ENCODE data around the gene ALX3.

The ALX3 gene

DNA sequence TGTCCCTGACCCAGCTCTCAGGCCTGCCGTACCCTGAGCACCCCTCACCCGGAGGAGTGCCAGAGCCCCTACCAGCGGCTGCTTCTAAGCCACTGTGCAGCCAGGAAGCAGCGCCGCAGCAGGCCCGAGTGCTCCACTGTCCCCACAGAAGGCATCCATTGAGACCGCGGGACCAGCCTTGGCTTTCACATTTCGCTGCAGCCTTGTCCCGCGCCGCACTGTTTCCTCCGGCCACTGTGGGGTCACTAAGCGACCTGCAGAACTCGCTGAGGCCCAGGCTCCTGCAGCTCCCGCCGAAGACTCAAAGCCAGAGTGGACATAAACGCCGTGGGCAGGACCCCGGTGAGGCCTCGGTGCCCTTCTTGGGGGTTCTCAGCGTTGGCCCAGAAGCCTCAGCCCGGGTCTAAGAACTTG lies 3.0 kb downstream of the ALX3 start:
- in situ Hi-C loops (cut with MboI; ENCODE audit: low sequenced_read_pairs) = no loop called here

DNA sequence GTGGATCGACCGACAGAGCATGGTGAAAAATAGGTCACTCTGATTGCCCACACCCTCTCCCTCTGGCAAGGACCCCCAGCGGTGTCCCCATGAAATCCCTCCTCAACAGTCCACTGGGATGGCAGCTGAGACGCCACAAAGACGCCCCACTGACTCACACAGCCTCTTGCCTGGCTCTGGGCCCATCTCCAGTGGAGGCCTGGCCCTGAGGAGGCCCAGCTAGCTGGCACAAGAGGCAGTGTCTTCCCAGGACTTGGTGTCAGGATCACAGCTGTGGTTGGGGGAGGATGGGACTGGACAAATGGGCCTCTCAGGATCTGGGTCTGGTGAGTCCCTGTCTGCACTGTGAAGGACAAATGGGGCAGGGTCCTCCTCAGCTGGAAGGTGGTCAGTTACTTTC lies 4.6 kb downstream of the ALX3 start:
- in situ Hi-C loops (cut with MboI; ENCODE audit: low sequenced_read_pairs) = no loop called here

DNA sequence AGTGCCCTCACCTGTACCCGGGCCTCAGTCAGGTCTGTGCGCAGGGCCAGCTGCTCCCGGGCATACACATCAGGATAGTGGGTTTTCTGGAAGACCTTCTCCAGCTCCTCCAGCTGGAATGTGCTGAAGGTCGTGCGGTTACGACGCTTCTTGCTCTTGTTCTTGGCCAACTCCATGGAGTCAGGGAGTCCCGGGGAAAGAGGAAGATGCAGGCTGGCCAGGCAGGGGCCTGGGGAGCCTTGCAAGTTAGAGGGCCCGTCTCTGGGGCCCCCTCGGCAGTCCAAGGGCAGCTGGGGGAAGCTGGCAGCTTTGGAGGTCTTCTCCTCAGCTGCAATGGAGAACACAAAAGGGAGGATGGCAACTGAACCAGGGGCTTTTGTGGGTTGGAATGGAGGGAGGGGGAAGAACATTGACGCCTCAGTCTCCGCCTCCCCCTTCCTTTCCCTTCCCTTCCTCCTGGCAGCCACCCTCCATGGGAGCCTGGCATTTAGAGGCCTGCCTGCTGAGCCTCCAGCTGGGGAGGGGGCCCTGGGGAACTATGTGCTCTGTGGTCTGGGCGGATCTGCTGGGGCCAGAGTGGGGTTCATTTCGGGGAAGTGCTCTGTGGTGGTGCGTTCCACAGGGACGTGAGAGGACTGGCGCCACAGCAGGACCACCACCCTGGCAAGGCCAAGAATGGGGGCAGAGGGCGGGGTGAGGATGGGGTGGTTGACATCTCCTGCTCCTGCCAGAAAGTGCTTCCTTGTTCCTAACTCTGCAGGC lies 5.7 kb downstream of the ALX3 start:
- in situ Hi-C loops (cut with MboI; ENCODE audit: low sequenced_read_pairs) = no loop called here

DNA sequence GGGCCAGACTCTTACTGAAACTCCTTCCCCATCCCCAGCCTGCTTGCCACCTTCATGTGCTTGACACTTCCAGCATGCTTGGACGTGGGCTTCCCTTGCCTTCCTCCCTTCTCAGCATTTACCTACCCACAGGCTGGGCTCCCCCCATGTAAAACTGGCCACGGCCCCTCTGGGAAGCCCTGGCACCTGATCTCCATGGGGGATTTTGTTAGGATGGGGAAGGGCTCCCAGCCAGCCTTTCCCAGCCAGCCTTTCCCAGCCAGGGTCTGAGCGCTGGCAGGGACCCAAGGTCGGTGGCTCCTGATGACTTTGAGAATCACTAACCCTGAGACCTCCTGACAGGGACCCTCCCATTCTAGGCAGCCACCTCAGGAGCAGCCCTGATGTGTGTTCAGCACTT lies 6.7 kb downstream of the ALX3 start:
- in situ Hi-C loops (cut with MboI; ENCODE audit: low sequenced_read_pairs) = no loop called here

DNA sequence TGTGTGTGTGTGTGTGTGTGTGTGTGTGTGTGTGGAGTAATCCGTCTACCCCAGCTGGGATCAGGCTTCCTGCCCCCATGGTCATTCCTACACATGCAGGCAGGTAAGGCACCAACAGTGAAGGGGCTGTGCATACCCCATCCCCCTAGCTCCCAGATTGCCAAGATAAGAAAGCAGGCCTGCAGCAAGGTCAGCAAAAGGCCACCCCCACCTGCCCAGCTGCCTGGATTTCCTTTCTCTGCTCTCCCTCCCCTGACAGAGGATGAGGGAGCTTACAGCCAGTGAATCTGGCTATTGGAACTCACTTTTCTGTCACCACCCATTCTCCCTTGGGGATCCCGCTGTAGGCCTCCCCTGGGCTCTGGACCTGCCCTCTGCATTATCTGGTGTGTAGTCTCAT lies 7.9 kb downstream of the ALX3 start:
- in situ Hi-C loops (cut with MboI; ENCODE audit: low sequenced_read_pairs) = no loop called here

DNA sequence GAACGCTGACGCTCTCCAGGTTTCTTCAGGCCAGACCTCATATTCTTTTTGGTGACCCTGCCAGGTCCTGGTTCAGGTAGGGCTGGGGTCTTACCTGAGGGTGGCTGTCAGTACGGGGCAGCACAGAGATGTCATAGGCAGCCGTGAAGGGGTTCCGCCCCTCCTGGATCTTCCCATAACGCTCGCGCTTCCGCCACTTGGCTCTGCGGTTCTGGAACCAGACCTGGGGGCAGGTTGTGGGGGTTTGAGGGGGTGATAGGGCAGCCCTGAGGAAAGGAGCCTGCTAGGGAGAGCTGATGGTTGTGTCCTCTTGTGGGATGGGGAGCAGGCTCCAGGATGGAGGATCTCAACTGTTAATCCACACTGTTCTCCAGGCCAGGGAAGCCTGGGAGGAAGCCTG lies 9.1 kb downstream of the ALX3 start:
- in situ Hi-C loops (cut with MboI; ENCODE audit: low sequenced_read_pairs) = no loop called here

DNA sequence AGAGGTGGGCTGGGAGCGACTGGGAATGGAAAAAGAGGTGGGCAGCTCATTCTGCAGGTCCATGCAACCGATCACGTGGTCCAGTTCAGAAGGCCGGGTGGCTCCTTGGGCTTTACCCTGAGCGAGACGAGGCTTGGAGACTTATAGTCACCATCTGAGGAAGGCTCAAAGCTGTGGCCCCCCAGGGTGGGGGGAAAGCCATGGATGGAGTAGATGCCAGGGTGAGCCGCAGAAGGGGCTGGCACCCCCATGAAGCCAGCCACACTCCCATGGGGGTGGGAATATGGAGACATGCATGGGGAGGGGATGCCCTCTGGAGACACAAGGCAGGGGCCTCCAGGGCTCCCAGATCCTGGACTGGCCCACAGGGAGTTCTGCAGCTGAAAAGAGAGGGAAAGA lies 9.8 kb downstream of the ALX3 start:
- in situ Hi-C loops (cut with MboI; ENCODE audit: low sequenced_read_pairs) = no loop called here

DNA sequence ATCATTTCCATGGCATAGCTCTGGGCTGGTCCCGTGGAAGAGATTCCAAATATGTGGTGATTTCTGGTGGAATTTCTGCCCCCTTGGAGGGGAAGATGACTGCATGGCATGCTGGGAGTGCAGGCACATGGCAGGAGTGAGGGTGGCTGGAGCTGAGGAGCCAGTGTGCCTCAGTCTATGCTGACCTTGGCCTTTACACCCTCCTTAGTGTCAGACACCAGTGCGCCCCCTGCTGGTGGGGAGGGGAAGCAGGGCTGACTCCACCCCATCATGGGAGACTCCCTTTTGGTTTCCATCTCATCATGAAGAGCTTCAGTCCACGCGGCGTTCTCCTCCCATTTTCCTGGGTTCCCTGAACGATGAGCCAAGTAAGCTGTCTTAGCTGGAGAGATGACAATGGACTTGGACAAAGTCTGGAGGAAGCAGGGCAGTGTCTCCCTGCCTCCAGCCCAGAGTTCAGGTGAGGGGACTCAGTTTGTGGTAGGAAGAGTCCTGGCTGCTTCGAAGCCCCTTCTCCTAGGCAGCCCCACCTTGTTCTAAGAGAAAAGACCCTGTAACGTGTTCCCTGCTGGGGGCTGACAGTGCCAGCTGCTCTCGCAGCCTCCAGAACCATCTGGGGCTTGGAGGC lies 10.3 kb downstream of the ALX3 start:
- in situ Hi-C loops (cut with MboI; ENCODE audit: low sequenced_read_pairs) = no loop called here

DNA sequence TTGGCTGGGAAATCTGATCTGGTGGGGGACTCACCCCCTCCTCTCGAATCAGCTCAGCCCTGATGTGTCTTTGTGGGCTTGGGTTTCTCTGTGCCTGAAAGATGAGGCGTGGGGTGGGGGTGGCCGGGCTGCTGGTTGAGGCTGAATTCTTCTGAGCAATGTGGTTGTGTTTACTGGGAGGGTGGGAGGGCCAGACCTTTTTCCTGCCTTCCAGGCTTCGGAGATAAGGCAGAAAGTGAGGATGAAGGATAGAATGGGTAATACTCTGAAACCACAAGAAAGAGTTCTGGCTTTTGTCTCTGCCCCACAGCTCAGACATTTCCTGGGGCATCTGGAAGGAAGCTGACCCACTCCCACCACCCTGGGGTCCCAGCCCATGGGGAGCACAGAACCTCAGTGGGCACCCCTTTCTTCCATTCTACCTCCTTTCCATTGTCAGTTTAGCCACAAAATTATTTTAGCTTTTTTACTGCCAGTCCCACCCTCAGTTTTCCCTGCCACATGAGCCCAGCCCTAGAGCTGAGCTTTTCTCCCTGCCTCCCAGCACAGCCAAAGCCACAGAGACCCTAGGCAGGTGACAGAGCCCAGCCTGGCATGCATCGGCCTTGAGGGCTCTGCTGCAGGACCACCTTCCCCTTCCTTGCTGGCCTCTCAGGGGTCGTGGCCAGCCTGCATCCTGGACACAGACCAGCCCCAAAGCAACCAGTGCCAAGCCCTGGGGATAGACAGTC lies 11.2 kb downstream of the ALX3 start:
- in situ Hi-C loops (cut with MboI; ENCODE audit: low sequenced_read_pairs) = no loop called here

DNA sequence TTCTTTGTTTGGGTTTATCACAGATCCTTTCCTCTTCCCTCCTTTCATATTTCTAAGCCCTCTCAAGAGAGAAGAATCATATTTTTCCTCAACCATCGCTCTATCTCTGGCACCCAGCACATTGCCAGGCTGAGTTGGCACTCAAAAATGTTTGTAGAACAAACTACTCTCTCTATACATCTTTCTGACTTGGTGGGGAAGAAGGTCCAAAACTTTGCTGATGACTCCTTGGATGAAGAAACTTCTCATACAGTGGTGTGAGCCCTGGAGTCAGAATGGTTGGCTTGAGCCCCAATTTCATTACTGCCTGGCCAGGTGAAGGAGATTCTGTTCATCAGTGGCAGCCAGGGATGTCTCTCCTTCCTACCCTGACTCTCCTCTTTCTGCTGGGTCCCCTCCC lies 11.9 kb downstream of the ALX3 start:
- in situ Hi-C loops (cut with MboI; ENCODE audit: low sequenced_read_pairs) = no loop called here

DNA sequence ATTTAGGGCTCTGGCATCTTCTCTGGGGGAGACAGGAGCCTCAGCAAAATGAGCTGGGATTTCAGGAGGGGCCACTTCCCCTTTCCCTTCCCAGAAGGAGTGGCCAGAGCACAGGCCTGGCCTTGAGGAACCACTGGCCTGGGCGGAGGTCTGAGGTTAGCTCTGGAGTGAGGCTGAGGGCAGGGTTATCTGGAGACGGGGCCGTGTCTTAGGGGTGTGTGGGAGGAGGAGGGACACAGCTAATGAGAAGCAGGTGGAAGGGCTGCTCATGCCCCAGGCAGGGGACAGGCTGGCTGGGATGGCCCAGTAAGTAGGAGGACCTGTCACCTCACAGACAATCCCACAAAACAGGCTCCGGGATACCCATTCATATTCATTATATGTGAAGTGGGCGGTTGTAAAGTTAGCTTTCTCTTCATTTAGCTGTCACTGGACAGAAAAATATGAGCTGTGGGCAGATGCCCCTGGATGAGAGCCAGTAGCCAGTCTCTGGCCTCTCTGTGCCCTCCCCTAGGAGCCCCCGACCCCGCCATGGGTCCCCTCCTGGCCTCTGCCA lies 12.4 kb downstream of the ALX3 start:
- in situ Hi-C loops (cut with MboI; ENCODE audit: low sequenced_read_pairs) = no loop called here

DNA sequence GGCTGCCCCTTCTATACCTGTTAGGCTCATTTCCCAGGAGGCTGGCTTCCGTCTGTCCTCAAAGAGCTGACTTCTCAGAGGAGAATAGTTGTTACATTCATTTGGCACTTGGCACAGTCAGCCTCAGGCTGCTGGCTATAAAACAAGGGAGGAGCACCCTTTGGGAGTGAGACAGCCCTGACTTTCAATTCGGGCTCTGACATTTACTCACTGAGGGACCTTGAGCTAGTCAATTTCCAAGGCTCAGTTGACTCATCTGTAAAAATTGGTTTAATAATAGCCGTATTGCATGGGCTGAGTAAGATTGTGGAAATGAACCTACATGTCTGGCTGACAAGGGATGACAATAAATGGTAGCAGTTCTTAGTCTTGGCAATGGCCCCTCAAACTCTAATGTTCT lies 13.7 kb downstream of the ALX3 start:
- in situ Hi-C loops (cut with MboI; ENCODE audit: low sequenced_read_pairs) = no loop called here

DNA sequence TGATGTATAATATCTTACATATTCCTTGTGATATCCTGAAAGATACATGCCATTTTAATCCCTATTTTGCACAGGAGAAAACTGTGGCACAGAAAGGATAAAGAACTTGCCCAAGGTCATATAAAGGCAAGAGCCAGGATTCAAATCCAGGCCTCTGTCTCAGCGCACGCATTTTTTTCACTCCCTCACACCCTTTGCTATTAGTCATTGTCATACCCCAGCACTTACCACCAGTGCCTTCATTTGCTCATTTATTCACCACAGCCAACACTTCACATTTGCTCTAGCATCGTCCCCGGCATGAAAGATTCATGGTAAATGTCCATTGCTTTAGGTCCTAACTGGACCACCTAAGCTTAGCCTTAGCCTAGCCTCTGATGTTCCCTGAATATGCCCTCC lies 14.2 kb downstream of the ALX3 start:
- in situ Hi-C loops (cut with MboI; ENCODE audit: low sequenced_read_pairs) = no loop called here

DNA sequence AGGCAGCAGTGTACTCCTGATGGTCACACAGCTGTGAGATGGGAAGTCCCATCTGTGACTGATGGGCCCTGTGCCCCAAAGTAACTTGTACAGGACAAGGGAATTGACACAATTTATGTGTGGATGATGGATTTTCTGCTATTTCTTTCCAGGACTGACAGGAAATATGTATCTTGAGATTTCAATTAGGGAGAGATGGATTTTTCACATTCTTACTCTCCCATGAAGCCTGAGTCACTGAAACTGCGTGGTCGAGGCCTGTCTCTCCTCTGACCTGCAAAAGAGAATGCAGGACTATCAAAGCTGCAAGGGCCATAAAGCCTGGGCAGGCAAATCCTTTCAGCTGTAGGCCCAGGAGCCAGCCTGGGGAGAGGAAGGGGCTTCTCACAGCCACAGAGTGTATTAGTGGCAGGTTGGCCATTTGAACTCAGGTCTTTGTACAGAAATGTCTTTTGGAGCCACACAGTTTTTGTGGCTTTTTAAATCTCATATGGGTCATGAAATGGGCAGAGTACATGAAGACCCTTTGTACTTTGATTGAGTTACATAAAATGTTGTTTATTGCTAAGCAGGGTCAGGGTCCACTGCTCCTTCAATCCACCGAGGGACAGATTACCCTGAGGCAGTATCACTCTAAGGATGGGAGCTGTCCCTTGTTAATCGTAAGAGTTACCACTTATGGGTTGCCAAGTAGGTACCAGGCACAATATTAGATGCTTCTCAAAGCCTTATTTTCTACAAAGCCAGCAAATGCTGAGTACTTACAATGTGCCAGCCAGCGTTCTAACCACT lies 14.8 kb downstream of the ALX3 start:
- in situ Hi-C loops (cut with MboI; ENCODE audit: low sequenced_read_pairs) = no loop called here

DNA sequence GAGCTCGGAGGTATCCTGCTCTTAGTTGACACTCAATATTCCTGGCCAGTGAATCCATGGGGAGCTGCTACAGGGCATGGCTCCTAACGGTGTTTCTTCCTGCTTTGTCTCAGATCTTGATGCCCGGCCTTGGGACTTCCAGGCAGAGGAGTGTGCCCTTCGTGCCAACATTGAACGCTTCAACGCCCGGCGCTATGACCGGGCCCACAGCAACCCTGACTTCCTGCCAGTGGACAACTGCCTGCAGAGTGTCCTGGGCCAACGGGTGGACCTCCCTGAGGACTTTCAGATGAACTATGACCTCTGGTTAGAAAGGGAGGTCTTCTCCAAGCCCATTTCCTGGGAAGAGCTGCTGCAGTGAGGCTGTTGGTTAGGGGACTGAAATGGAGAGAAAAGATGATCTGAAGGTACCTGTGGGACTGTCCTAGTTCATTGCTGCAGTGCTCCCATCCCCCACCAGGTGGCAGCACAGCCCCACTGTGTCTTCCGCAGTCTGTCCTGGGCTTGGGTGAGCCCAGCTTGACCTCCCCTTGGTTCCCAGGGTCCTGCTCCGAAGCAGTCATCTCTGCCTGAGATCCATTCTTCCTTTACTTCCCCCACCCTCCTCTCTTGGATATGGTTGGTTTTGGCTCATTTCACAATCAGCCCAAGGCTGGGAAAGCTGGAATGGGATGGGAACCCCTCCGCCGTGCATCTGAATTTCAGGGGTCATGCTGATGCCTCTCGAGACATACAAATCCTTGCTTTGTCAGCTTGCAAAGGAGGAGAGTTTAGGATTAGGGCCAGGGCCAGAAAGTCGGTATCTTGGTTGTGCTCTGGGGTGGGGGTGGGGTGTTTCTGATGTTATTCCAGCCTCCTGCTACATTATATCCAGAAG lies 16.7 kb downstream of the ALX3 start:
- in situ Hi-C loops (cut with MboI; ENCODE audit: low sequenced_read_pairs) = no loop called here

DNA sequence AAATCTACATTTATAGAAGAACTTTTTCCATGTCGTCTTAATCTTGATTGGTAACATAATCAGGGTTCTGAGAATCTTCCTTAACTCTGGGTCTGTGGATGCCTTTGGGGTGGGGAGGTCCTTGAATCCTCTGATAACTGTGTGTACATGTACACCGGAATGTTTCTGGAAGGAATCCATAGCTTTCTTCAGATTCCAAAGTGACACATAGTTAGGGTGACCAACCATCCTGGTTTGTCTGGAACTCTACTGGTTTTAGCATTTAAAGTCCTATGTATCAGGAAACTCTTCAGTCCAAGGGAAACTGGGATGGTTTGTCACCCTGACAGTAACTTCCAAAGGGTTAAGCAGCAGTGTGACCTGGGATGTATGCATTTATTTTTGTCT lies 19.2 kb downstream of the ALX3 start:
- in situ Hi-C loops (cut with MboI; ENCODE audit: low sequenced_read_pairs) = no loop called here

DNA sequence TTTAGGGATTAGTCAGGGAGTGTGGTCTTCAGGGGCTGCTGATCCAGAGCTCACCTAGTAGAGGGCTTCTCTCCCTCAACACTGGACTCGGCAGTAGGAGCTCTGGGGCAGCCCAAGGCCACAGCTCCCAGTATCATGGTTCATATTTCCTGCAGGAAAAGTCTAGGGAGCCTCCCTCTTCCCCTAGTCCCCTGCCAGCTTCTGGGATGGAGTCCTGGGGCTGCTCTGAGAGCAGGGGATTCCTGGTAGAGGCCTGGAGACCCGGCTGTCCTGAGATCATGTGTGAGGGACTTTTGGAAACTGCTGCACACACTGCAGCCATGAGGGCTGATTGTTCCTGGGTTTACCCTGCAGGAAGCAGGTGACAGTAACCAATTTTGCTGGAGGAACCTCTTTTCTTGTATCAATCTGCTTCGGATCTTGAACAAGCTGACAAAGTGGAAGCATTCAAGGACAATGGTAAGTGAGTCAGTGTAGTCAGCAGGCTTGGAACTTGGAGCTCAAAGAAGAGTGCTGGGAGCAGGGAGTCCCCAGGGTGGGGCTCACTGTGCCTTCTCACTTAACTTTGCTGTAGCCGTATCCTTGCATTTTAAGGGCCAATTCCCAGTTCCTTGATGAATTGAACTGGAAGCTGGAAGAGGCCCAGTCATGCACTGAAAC lies 19.7 kb downstream of the ALX3 start:
- in situ Hi-C loops (cut with MboI; ENCODE audit: low sequenced_read_pairs) = no loop called here

DNA sequence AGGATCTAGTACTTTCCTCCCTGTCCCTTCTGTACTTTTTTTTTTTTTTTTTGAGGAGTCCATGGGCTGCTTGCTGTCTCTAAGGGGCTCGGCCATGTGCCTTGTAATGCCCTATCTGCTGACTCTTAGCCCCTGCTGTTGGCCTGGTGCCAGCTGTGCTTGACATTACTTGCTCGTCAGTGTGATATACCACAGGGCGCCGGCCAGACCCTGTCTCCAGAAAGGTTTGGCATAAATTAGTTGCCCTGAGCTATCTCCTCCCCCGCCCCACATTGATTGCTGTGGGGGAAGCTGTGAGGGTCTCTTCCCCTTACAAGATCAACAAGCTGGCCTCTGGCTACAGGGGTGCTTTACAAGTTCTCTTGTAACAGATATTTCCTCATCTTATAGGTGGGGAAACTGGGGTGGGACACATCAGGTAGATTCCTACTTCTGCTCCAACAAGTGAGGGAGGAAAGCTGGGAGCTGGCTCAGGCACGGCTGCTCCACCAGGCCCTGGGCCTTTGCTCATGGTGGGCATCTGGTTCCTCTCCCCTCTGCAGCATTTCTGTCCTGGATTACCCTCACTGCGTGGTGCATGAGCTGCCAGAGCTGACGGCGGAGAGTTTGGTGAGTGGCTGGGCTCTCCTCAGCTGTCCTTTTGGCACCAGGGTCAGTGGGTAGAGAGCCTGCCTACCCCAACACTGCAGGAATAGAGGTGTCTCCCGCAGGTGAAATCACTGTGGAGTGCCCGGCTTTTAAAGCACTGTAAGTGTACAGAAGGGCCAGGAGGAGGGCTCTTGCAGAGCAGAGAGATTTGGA lies 20.5 kb downstream of the ALX3 start:
- in situ Hi-C loops (cut with MboI; ENCODE audit: low sequenced_read_pairs) = no loop called here
